HG02571 (cell line): ENCODE results near the gene LRSAM1.

Source experiments
- ATAC-seq: cut with Tn5 transposase; IDR thresholded peaks from one replicate; pipeline ENCODE4 v1.9.1; 2021; ENCODE audit warnings: mild to moderate bottlenecking, moderate library complexity; ENCODE audit not compliant: unreplicated experiment

The LRSAM1 gene

DNA sequence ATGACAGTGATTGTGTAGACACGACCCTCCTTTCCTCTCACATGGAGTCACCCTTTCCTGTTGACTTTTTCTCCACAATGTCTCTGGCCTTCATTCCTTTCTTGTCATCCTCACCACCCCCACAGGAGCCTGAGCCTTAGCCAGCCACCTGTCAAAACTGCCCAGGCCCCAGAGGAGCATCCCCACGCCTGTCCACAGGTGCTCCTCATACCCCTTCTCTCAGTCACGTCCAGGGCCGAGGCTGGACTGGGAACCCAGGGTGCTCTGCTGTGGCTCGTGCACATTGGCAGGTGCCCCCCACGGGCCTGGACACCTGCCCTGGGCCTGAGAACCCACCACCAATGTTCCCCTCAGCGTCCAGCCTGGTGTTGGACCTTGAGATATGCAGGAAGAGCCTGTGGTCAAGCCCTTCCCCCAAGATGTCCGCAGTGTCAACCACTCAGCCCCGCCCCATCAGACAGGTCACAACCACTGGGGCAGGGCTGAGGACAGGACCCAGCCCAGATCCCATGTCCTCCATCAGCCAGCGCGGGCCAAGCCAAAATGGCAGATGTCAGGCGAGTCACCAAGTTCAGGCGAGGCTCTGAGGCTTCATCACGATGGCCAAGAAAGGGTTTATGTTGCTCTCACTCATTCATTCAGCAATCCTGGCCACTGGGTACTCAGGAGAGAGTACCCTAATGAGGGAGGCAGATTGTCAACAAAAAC, 95.0 kb downstream of the LRSAM1 start:
- ATAC-seq = no peak

DNA sequence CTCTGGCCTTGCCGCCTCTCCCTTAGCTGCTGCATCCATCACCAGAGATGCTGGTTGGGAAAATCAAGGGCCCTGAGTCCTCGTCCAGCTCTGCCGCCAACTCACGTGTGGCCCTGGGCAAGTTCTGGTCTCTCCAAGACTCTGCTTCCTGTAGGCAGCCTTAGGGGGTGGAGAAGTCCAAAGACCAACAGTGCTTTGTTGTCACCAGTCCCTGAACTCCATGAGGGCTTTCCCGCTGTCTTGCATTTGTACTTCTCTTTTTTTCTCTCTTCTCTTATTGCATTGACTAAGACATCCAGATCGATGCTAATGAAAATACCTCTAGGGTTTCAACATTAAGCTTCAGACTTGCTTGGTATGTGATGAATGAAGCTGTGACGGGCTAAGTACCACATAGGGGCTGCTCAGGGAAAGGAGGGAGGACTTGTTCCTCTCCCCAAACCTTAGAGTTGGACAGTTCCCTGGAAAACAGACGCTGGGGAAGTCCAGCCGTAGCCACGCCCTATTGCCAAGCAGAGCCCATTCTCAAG, 97.1 kb downstream of the LRSAM1 start:
- ATAC-seq = no peak

DNA sequence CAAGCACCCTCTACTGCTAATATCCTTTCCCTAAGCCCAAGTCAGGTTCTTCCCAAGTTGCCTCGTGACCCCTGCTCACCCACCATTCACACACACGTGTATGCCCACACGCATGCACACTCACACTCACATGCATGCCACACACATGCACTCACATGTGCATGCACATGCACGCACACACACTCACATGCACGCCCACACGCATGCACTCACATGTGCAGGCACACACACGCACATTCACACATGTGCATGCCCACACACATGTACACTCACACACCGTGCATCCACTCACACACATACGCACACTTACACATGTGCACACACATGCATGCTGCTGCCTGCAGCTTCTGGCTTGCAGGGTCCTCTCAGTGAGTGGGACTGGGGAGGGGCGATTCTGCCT, 97.9 kb downstream of the LRSAM1 start:
- no peak for ATAC-seq

DNA sequence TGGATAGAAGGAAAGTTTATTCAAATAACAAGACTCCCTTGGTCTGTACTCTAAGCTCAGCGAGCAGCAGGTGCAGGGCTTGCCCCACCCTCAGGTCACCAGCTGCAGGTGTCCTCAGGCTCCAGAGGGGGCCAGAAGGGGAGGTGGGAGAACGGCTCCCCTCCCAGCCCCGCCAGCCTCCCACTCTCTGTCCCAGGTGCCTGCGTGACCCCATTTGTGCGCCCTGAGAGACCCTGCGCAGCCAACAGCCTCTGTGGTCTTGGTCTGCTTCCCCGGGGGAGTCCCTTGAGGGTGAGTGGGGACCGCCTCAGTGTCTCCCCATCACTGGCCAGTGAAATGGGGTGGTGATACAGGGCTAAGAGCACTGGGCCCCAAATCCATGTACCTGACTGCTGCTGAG, 98.4 kb downstream of the LRSAM1 start:
- no peak for ATAC-seq

DNA sequence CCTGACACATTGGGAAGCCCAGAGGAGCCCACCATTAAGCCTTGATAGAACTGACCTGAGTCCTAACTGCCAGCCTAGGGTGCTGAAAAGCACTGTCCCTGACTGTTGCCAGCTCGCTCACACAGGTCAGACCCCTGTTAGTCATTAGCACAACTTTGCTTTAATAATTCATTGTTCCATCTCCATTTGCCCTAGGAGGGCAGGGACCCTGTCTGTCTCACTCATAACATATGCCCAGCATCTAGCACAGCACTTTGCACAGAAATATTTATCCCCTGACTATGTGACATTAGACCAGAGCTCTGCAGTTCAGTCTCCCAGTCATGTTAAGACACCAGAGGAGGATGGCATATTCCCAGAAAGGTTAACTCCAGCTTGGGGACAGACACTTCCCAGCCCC, 99.0 kb downstream of the LRSAM1 start:
- ATAC-seq = no peak

DNA sequence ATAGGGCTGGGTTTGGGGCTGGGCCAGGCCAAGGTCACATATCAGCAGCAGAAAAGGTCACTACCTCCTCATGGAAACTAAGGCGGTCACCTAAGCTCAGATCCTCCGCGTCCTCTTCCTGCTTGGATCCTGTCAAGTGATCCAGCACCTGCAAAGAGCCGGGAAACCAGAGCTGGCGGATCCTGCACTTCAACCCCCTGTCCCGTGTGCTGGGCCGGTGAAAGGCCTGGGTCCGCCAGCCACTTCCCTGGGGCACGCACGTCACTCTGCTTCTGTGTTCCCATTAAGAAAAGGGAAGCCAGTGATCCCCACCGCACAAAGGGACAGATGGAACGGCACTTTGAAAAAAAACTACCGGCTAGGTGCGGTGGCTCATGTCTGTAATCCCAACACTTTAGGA, 99.4 kb downstream of the LRSAM1 start:
- ATAC-seq = no peak
